ENCODE results near the gene ABCA2. TPM values are rescaled to one million over a fixed set of nuclear protein-coding genes. Genes with fewer than 3 reads are reported as not detected.

Gene ABCA2
- total RNA-seq, 1 experiment from 2014 or later = 22.4 TPM

- Histone ChIP-seq H2BK15ac (ENCODE audit: low read depth, low read length) (no peak overlapping the region), H4K20me1 (ENCODE audit: control insufficient read depth, insufficient read depth, insufficient read length) (no peaks in the 10 kb centered on the region), H3K4me1 (ENCODE audit: insufficient read depth, low read length) (no peaks in the 10 kb centered on the region), H3K79me2 (ENCODE audit: insufficient read depth, low read length) (no peaks in the 10 kb centered on the region), H3K27ac (ENCODE audit: insufficient read length, low read depth, low read length) (no peak overlapping the region), H4K5ac (ENCODE audit: insufficient read length, low read depth, low read length) (no peak overlapping the region), H2BK5ac (ENCODE audit: insufficient read length, low read length) (no peak overlapping the region), H2BK12ac (ENCODE audit: insufficient read length, low read depth, low read length) (no peak overlapping the region), H2BK120ac (ENCODE audit: low read depth, low read length, poor library complexity, severe bottlenecking) (no peak overlapping the region), H3K14ac (ENCODE audit: insufficient read depth, low read length) (no peak overlapping the region), H2BK20ac (ENCODE audit: low read depth, low read length, poor library complexity, severe bottlenecking) (no peak overlapping the region), H3K79me1 (ENCODE audit: insufficient read depth, low read depth, low read length, poor library complexity, severe bottlenecking) (no peaks in the 10 kb centered on the region), H3K9me3 (ENCODE audit: control insufficient read depth, low read depth, low read length) (no peaks in the 10 kb centered on the region), H3K4ac (ENCODE audit: low read depth, low read length) (no peak overlapping the region), H4K91ac (ENCODE audit: insufficient read length, low read depth, low read length) (no peak overlapping the region), H3K4me2 (ENCODE audit: insufficient read depth, insufficient read length, low read length) (peak overlapping the region; percentile 66), H3K18ac (ENCODE audit: insufficient read length, low read depth, low read length) (no peak overlapping the region), H3T11ph (ENCODE audit: low read length) (no peak overlapping the region), H4K8ac (replicated peaks; ENCODE audit: insufficient read length, low read depth, low read length) (no peak overlapping the region), H2AFZ (ENCODE audit: low read length) (no peak overlapping the region), H3K23ac (ENCODE audit: insufficient read length, low read depth, low read length) (no peak overlapping the region), H3K56ac (ENCODE audit: insufficient read length, low read depth, low read length) (no peak overlapping the region), H3K27me3 (ENCODE audit: insufficient read depth, low read length) (no peaks in the 10 kb centered on the region), H2AK5ac (ENCODE audit: insufficient read length, low read length) (no peak overlapping the region), H3K9ac (ENCODE audit: extremely low read depth, insufficient read length, low read length) (peak overlapping the region; percentile 40), H3K23me2 (ENCODE audit: insufficient read length, low read depth, low read length, poor library complexity, severe bottlenecking) (peaks cover 6% of the 10 kb centered on the region)
- H3K27ac Mint-ChIP-seq = no peak overlapping the region
- peaks cover 2 to 8% (median 2%) of the 10 kb centered on the region in 3 experiments; a peak in 5 of 7 replicates for H3K36me3 Mint-ChIP-seq (ENCODE audit: insufficient read depth in 1 of 3, low read depth in 3 of 3)
- peak overlapping the region; percentile 81 to 89 for H3K4me3 Mint-ChIP-seq
- H3K27me3 Mint-ChIP-seq (ENCODE audit: low read depth) = peaks cover 26% of the 10 kb centered on the region
- TF ChIP-seq, protein P1, sequence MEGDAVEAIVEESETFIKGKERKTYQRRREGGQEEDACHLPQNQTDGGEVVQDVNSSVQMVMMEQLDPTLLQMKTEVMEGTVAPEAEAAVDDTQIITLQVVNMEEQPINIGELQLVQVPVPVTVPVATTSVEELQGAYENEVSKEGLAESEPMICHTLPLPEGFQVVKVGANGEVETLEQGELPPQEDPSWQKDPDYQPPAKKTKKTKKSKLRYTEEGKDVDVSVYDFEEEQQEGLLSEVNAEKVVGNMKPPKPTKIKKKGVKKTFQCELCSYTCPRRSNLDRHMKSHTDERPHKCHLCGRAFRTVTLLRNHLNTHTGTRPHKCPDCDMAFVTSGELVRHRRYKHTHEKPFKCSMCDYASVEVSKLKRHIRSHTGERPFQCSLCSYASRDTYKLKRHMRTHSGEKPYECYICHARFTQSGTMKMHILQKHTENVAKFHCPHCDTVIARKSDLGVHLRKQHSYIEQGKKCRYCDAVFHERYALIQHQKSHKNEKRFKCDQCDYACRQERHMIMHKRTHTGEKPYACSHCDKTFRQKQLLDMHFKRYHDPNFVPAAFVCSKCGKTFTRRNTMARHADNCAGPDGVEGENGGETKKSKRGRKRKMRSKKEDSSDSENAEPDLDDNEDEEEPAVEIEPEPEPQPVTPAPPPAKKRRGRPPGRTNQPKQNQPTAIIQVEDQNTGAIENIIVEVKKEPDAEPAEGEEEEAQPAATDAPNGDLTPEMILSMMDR (conservative IDR thresholded peaks at IDR 0.05) = no peak
- no peak for DNase-seq
- peaks cover 9 to 10% of the 10 kb centered on the region in 2 experiments; a peak in 3 of 5 replicates for H3K9me3 Mint-ChIP-seq
- peaks cover 10 to 12% of the 10 kb centered on the region in 2 experiments for H3K4me1 Mint-ChIP-seq
- no CpG with 5 or more reads among the region's 18 CpGs for WGBS (ENCODE audit: extremely low coverage, insufficient read length, low lambda C conversion rate)
Observed at GRCh38 chr9:136992819-136993369, 35.1 kb downstream of the ABCA2 start.

Data from H9 (cell line).